GM10248 (cell line): ENCODE data around the gene PRKG1.

ENCODE experiments used
- CTCF ChIA-PET: fragments of 300-600 bp; sonication (Branson Sonifier 250); formaldehyde crosslinking; extraction: SDS; loops from one replicate; lab custom pipeline; 2021; ENCODE audit warnings: antibody characterized with exemption; lab: Yijun Ruan, JAX
- POLR2A ChIA-PET: fragments of 350-650 bp; sonication (Branson Sonifier 250); formaldehyde crosslinking; extraction: SDS; loops from one replicate; lab custom pipeline; 2020; ENCODE audit warnings: antibody characterized with exemption; lab: Yijun Ruan, JAX
- DNase-seq: peaks from one replicate; pipeline ENCODE4 v3.0.0; 2012; ENCODE audit errors: extremely low spot score
- CTCF ChIP-seq: IDR thresholded peaks from 2 replicates; pipeline ENCODE4 v1.5.1; 2012; ENCODE audit warnings: mild to moderate bottlenecking, low read depth; ENCODE audit errors: extremely low read depth, missing control alignments, control extremely low read depth

PRKG1 gene

DNA sequence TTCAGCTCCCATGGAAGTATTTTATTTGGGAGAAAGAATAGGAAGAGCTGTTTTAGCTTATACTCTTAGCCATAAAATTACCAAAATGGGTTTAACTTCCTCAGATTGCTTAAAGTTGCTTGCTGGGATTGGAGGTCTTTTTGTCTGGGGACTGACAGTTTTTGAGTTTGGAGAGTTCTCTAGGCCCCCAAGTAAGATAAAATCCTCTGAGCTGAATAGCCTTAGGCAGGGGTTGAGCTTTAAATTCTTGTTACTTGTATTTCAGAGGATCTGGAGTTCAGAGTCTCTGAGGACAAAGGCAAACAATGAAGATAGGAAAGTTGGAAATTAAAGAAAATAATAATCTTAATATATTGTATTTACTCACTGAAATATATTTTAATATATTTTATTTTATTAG, 945.4 kb downstream of the PRKG1 start:
- ChIA-PET CTCF (no interaction called here), POLR2A (no interaction called here)
- no peak for DNase-seq
- TF ChIP-seq CTCF = no peak

DNA sequence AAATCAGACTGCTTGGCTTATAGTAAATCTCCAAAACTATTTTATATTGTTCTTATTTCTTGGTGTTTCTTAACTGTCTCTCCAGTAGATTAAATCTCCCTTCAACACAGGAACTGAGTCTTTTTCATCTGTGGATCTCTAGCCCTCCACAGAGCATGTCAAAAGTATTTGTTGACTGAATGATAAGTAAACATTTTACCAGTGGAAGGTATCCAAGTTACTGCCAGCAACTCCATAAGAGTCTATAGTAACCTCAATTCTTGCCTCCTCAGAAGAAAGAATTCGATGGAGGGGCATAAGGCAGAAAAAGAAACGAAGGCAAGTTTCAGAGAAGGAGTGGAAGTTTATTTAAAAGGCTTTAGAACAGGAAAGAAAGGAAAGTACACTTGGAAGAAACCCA, 945.9 kb downstream of the PRKG1 start:
- ChIA-PET CTCF (no interaction called here), POLR2A (no interaction called here)
- TF ChIP-seq CTCF = no peak
- no peak for DNase-seq

- ChIA-PET POLR2A (no interaction called here), CTCF (no interaction called here)
- no peak for TF ChIP-seq CTCF
- no peak for DNase-seq
These were observed 946.4 kb downstream of the PRKG1 start for GRCh38 chr10:52020702-52021101.

DNA sequence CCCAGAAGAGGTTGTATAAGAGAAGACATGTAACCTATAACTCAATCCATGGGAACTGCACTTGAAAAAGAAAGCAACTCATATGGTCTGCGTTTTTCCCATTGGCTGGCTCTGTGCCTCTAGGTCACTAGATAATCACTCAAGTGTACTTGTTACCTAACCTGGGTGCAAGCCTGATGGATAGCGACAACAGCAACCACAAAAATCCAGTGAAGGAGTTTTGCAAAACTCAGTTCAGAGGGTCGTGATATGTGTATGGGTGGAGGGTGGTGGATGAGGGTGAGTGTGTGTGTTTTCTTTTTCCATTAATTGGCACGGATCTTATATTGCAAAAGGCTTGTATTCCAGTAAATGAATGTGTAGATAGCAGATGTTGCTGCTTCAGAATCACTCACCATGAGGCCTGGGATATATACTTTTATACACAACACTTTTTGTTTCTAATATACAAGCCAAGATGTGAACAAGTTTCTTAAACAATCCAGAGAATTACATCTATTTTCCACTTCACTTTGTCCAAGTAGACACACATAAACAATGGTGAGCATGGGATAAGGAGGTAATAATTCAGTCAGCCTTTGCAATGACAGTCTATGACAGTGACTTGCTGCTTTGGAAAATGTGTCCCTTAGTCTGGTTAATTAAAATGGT, 952.9 kb downstream of the PRKG1 start:
- CTCF ChIA-PET = no interaction called here
- POLR2A ChIA-PET = no interaction called here
- TF ChIP-seq CTCF = no peak
- DNase-seq = no peak

GRCh38 chr10:52028523-52028858, 954.2 kb downstream of the PRKG1 start:
- DNase-seq = no peak
- ChIA-PET POLR2A (no interaction called here), CTCF (no interaction called here)
- TF ChIP-seq CTCF = no peak

GRCh38 chr10:52029628-52030027, 955.3 kb downstream of the PRKG1 start:
- TF ChIP-seq CTCF = no peak
- no peak for DNase-seq
- ChIA-PET POLR2A (no interaction called here), CTCF (interaction anchor here (0.9 to 1.5 kb wide), 3 partner anchors 11 to 25 kb away, joined by 3 to 4 read pairs (median 4); no protein-coding TSS in a partner anchor)
